Skeletal muscle cell (primary cell): Measurements from ENCODE around the gene LCT.
"Not testable (repeated sequence)": the region's sequence is repeated elsewhere in the genome, so short reads cannot be mapped to it uniquely, and the experiment has no call there.

Experiments used
- DNase-seq: peaks from one replicate; pipeline ENCODE4 v3.0.0-alpha.2; 2010; ENCODE audit warnings: low read depth
- H3K4me3 ChIP-seq: 2 replicates; pipeline ENCODE4 v1.5.1; 2011; ENCODE audit warnings: low read depth, mild to moderate bottlenecking, control low read depth, low read length, moderate library complexity

Gene LCT

DNA sequence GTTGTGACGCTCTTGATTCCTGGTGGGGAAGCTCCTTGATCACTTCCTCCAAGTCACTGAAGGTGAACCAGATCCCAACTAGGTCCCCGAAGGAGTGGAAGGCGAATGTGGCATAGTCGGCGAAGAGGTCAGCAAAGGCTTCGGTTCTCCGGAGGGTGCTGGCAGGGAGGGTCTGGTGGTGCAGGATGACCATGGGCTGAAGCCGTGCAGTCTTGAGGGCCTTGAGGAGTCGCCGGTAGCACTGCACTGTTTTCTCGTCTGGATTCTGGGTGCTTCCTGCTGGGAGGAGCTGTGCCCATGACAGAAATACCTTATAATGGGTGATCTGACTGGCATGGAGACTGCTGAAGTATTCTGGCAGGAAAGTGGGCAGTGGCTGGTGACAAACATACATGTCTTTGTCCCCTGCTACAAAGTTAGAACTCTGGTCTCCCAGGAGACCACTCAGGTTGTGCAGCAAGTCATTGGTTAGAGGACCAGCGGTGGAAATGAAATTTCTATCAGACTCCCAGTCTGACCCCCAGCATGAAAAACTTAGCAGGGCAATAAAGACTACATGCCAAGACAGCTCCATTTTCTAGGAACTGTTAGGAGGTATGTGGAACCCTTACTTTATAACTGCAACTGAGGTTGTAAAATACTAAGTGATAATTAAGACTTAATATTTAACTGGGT lies at the start of gene LCT:
TSS of gene LCT (minus strand) at position 589 of the 675 bp plus-strand sequence. CDS start at position 574, 15 bp downstream.
- H3K4me3 ChIP-seq = no peak within 1 kb of the TSS
- no peak for DNase-seq

GRCh38 chr2:135885709-135886108 lies 48.7 kb upstream of the LCT start:
- H3K4me3 ChIP-seq = no peak overlapping the region
- DNase-seq = no peak

- no peak overlapping the region for H3K4me3 ChIP-seq
- no peak for DNase-seq
Measured at GRCh38 chr2:135882415-135882814, 45.4 kb upstream of the LCT start.

GRCh38 chr2:135876770-135877169 lies 39.8 kb upstream of the LCT start:
- not testable (repeated sequence) for DNase-seq
- H3K4me3 ChIP-seq = peak overlapping the region; percentile 69

- peak within 1 kb of the TSS; percentile 69 for H3K4me3 ChIP-seq
- peak; percentile 96 for DNase-seq
Measured at GRCh38 chr2:135876066-135876711, 39.2 kb upstream of the LCT start, which contains the start of gene MCM6. Gene MCM6 (minus strand): TSS chr2:135876443. CDS start chr2:135876365, 78 bp downstream.

- DNase-seq = peak; percentile 14
Measured at GRCh38 chr2:135875491-135876065, 38.6 kb upstream of the LCT start.

GRCh38 chr2:135874777-135875365 lies 37.9 kb upstream of the LCT start:
- no peak for DNase-seq
- peak overlapping the region; percentile 69 for H3K4me3 ChIP-seq

More at GRCh38 chr2:135875491-135876065, 38.6 kb upstream of the LCT start:
- peak overlapping the region; percentile 69 for H3K4me3 ChIP-seq

GRCh38 chr2:135870571-135870970 lies 33.6 kb upstream of the LCT start:
- DNase-seq = no peak
- no peak overlapping the region for H3K4me3 ChIP-seq

GRCh38 chr2:135863233-135863632 lies 26.2 kb upstream of the LCT start:
- DNase-seq = no peak
- no peak overlapping the region for H3K4me3 ChIP-seq

- H3K4me3 ChIP-seq = no peak overlapping the region
- DNase-seq = no peak
Measured at GRCh38 chr2:135862718-135863117, 25.7 kb upstream of the LCT start.

GRCh38 chr2:135853401-135853800 lies 16.4 kb upstream of the LCT start:
- no peak overlapping the region for H3K4me3 ChIP-seq
- DNase-seq = no peak

DNA sequence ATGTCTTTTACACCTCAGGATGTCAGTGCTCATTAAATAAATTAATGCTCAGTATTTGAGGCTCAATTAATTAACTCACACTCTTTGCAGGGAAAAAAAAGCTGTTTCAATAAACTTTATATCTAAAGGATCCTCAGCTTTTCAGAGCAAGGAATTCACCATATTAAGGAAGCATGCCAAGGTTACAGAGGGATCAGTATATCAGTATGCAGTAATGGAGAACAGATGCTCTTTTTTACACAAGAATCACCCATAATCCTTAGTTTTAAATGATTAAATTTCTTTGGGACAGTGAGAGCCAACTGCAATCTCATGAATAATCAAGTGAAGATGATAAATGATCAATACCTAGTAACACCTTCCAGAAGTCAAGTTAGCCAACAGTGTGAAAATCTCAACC lies 14.9 kb upstream of the LCT start:
- DNase-seq = no peak
- H3K4me3 ChIP-seq = no peak overlapping the region

GRCh38 chr2:135850892-135851668 lies 14.1 kb upstream of the LCT start:
- DNase-seq = no peak
- no peak overlapping the region for H3K4me3 ChIP-seq

DNA sequence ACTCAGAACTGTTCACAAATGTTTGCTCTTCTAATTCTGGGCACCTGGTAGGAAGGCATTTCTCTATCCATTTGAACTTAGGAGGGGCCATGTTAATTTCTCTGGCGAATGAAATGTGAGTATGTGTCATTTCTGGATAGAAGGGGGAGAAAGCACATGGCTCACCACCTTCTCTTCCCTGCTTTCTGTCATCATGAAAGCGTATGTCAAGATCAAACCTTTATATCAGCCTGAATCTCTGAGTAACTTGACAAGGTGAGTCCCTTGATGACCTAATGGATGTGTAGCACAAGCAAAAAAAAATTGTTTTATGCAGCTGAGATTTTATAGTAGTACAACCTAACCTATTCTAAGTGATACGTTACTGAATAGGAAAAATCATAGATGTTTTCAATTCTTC lies 12.1 kb upstream of the LCT start:
- no peak for DNase-seq
- H3K4me3 ChIP-seq = no peak overlapping the region

- no peak for DNase-seq
- no peak overlapping the region for H3K4me3 ChIP-seq
Measured at GRCh38 chr2:135845997-135846396, 9.0 kb upstream of the LCT start.

DNA sequence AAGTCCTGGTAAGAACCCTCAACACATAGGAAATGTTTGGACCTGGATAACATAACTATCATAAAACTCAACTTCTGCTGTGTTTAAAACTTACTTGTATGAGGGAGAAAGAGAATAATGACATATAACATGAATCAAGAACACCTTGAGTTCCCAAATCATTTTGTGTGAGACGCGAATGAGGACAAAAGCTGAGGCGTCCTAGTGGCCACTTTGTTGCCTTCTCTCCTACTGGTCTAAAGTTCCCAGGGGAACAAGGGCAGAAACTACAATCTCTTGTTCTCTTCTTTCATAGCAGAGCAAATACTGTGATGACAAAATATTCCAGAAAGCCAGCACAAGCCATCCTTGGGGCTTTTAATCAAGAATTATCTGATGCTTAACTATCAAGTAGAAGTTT lies 8.3 kb upstream of the LCT start:
- H3K4me3 ChIP-seq = no peak overlapping the region
- DNase-seq = no peak

DNA sequence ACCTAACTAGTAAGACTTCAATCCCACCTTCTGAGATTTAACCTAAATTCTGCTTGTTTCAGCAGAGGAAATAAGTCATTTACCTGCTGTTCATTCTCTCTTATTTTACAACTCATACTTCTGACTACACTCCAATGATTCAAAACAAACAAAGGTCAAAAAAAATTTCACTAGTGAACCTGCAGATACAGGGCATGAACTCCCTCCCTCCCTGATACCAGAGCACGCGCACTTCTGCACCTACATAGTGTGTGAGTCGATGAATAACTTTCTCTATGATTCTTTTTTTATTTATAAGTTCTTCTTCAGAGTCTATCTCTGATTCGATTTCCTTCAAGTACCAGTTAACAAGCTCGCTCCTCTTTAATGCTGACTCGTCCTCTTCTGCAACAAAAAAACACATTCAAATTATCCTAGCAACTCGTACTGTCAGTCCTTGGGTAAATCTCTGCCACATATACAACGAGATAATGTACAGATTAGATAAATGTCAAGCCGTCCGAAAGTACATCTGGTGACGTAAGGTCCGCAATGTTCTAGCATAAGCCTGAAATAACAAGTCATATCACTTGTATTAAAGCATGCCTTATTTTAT lies 7.4 kb upstream of the LCT start:
- DNase-seq = no peak
- H3K4me3 ChIP-seq = no peak overlapping the region

- H3K4me3 ChIP-seq = no peak overlapping the region
- no peak for DNase-seq
Measured at GRCh38 chr2:135843671-135844070, 6.7 kb upstream of the LCT start.

- no peak for DNase-seq
- no peak overlapping the region for H3K4me3 ChIP-seq
Measured at GRCh38 chr2:135840601-135841000, 3.6 kb upstream of the LCT start.
